ENCODE data around the gene OR9I1. TPM values are rescaled to one million over a fixed set of nuclear protein-coding genes. Genes with fewer than 3 reads are reported as not detected.

Gene OR9I1
- total RNA-seq, 4 donors from 2014 or later, result not detected

DNA sequence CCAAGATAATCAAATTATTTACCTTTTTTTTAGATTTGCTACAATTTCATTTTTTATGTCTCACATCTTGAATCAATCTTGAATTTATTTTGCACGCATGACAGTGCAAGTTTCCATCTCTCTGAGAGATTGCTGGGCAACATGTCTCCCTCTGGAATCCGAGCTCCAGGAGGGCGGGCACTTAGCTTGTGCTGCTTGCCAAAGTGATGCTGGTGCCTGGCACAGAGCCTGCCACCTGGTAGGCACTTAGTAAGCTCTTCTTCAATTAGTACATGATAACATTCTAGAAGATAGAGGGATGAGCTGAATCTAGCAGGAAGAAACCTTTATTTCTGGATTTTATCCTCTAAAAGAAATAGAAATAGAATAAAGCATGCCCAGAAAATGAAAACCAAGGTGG is 27.5 kb upstream of the OR9I1 start:
- no peak for TF ChIP-seq POLR2AphosphoS5 (IDR thresholded peaks at IDR 0.05)
- intact Hi-C loops (cut with DNase I), result no loop called here
- no peak overlapping the region for H3K4me3 ChIP-seq
- no peak overlapping the region for H3K27ac ChIP-seq (replicated peaks in 1 of 4)
- DNase-seq (ENCODE audit: extremely low spot score), result no peak
- no peaks in the 10 kb centered on the region for H3K9me3 ChIP-seq
- H3K4me1 ChIP-seq, result no peaks in the 10 kb centered on the region
- no peaks in the 10 kb centered on the region for H3K36me3 ChIP-seq
- H3K27me3 ChIP-seq, result no peaks in the 10 kb centered on the region
- WGBS, result 75% methylated on average over 3 of the region's 3 CpGs

DNA sequence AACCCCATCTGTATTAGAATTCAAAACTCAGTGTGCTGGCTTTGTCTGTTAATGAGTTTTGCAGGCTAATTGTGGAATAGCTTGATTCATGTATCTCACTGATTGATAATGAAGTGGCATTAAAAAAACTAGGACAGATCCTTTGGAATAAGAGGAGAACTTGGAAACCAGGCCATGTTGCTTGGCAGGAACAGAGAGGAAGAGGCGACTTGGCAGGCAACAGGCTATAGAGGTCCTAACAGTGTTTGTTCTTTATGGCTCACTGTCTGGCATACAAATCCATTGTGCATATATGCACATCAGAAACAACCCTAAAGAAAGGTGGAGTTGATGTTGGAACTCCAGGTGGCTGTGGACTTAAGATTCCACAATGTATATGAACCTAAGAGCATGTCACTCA is 17.4 kb upstream of the OR9I1 start:
- Histone ChIP-seq H3K9me3 (no peaks in the 10 kb centered on the region), H3K36me3 (no peaks in the 10 kb centered on the region), H3K4me3 (no peak overlapping the region), H3K4me1 (no peaks in the 10 kb centered on the region), H3K27ac (replicated peaks in 1 of 4) (no peak overlapping the region), H3K27me3 (no peaks in the 10 kb centered on the region)
- intact Hi-C loops (cut with DNase I), result no loop called here
- no peak for TF ChIP-seq EP300 (IDR thresholded peaks at IDR 0.05)
- TF ChIP-seq, protein P1, sequence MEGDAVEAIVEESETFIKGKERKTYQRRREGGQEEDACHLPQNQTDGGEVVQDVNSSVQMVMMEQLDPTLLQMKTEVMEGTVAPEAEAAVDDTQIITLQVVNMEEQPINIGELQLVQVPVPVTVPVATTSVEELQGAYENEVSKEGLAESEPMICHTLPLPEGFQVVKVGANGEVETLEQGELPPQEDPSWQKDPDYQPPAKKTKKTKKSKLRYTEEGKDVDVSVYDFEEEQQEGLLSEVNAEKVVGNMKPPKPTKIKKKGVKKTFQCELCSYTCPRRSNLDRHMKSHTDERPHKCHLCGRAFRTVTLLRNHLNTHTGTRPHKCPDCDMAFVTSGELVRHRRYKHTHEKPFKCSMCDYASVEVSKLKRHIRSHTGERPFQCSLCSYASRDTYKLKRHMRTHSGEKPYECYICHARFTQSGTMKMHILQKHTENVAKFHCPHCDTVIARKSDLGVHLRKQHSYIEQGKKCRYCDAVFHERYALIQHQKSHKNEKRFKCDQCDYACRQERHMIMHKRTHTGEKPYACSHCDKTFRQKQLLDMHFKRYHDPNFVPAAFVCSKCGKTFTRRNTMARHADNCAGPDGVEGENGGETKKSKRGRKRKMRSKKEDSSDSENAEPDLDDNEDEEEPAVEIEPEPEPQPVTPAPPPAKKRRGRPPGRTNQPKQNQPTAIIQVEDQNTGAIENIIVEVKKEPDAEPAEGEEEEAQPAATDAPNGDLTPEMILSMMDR (IDR thresholded peaks at IDR 0.05), result no peak
- TF ChIP-seq POLR2A (IDR thresholded peaks at IDR 0.05; ENCODE audit: low read depth), result no peak
- no peak for TF ChIP-seq POLR2AphosphoS5 (IDR thresholded peaks at IDR 0.05)
- WGBS, result 89% methylated on average over 1 of the region's 1 CpG
- no peak for DNase-seq (ENCODE audit: extremely low spot score)

DNA sequence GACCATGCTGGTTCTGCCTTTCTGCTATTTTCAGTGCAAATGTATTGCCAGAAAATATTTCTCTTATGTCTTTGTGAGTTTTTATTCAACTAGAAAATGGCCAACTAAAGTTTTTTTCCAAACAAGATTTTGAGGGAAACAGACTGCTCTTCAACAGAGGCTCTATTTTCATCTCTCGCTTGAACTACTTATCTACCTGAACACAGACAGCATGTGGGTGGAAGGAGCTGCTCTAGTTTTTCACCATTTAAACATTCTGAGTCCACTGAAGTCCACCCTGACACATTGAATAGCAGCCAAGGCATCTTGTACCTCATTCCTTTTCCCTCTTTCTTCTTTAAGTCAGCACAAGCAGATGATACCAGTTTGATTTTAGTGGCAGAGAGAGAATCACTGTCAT is 9.8 kb upstream of the OR9I1 start:
- 89% methylated on average over 1 of the region's 1 CpG for WGBS
- intact Hi-C loops (cut with DNase I), result no loop called here

DNA sequence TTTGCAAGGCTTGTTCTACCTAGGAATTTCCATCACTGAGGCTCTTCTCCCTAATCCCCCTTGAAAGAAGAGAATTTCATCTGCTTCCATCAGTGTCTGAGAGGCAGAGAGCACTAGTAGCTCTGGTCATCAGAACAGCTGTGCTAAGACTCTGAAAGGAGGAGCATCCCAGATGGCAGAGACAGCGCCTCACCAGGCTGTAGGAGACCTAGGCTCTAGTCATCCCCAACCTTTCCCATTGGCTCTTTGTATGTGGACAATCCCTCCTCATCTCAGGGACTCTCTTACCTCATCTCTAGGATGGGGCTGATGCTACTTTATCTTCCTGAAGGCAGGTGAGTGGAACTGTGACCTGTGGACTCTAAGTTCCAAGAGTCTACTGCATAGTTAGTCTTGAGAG is 8.8 kb upstream of the OR9I1 start:
- H3K27ac ChIP-seq (replicated peaks in 1 of 4), result no peak overlapping the region
- no peak overlapping the region for H3K4me3 ChIP-seq
- no peaks in the 10 kb centered on the region for H3K36me3 ChIP-seq
- no peak for DNase-seq (ENCODE audit: extremely low spot score)
- H3K27me3 ChIP-seq, result no peaks in the 10 kb centered on the region
- no peaks in the 10 kb centered on the region for H3K9me3 ChIP-seq
- TF ChIP-seq, protein P1 (IDR thresholded peaks at IDR 0.05), result no peak
- TF ChIP-seq POLR2A (IDR thresholded peaks at IDR 0.05; ENCODE audit: low read depth), result no peak
- H3K4me1 ChIP-seq, result no peaks in the 10 kb centered on the region
- WGBS, result 100% methylated on average over 1 of the region's 1 CpG
- intact Hi-C loops (cut with DNase I), result no loop called here

More for the DNA sequence above, 9.8 kb upstream of the OR9I1 start:
- H3K4me3 ChIP-seq, result no peak overlapping the region
- no peaks in the 10 kb centered on the region for H3K9me3 ChIP-seq
- no peak overlapping the region for H3K27ac ChIP-seq (replicated peaks in 1 of 4)
- H3K27me3 ChIP-seq, result no peaks in the 10 kb centered on the region
- no peaks in the 10 kb centered on the region for H3K4me1 ChIP-seq
- DNase-seq (ENCODE audit: extremely low spot score), result no peak
- no peak for TF ChIP-seq POLR2AphosphoS5 (IDR thresholded peaks at IDR 0.05)
- TF ChIP-seq POLR2A (IDR thresholded peaks at IDR 0.05; ENCODE audit: low read depth), result no peak
- no peak for TF ChIP-seq EP300 (IDR thresholded peaks at IDR 0.05)
- TF ChIP-seq, protein P1 (IDR thresholded peaks at IDR 0.05), result no peak
- no peaks in the 10 kb centered on the region for H3K36me3 ChIP-seq

DNA sequence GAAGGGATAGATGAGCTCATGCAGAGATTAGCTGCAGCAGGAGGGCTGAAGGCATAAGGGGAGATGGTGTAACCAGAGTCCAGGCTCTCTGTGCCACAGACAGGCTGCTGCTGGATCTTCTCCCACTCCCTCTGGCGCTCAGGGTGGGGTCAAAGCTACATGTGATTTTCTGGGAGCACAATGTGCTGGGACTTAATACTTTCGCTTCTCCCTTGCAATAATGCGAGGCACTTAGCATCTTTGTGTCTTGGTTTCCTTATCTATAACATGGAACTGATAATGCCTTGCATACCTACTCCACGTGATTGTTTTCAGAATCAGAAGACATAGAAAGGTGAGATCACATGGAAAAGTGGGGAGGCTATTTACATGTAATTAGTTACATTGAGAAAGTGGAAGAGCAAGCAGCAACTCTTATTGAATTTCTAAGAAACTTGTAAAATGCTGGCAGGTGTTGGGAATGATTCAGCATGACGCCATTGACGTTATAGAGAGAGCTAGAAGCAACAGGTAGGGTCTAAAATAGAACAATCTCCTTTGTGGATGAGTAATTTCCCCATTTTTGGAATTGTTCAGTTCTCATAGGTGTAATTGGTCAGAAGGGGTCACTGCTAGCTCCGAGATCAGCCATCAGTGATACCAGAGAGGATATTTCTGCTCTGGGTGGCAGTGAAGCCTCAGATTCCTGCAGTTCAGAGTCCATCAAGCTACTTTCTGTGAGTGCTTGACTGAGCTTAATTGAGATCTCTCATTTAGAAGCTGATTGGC is 8.2 kb upstream of the OR9I1 start:
- TF ChIP-seq POLR2AphosphoS5 (IDR thresholded peaks at IDR 0.05) (no peak), EP300 (IDR thresholded peaks at IDR 0.05) (no peak), POLR2A (IDR thresholded peaks at IDR 0.05; ENCODE audit: low read depth) (no peak)
- TF ChIP-seq, protein P1 (IDR thresholded peaks at IDR 0.05), result no peak
- Histone ChIP-seq H3K27me3 (no peaks in the 10 kb centered on the region), H3K36me3 (no peaks in the 10 kb centered on the region), H3K27ac (replicated peaks in 1 of 4) (no peak overlapping the region), H3K4me1 (no peaks in the 10 kb centered on the region), H3K4me3 (no peak overlapping the region), H3K9me3 (no peaks in the 10 kb centered on the region)
- DNase-seq (ENCODE audit: extremely low spot score), result no peak
- intact Hi-C loops (cut with DNase I), result no loop called here
- 65% methylated on average over 7 of the region's 7 CpGs for WGBS
